IPS DF 4.7 (cell line): Measurements from ENCODE around the gene PCSK2.

Experiments
- DNase-seq: peaks from one replicate; pipeline ENCODE4 v3.0.0-alpha.2; 2013; ENCODE audit warnings: low spot score; ENCODE audit errors: extremely low read depth

PCSK2 gene

GRCh38 chr20:17479063-17479657, 252.3 kb downstream of the PCSK2 start:
- DNase-seq = no peak

GRCh38 chr20:17480696-17481095, 253.9 kb downstream of the PCSK2 start:
- DNase-seq = no peak

GRCh38 chr20:17481661-17482060, 254.8 kb downstream of the PCSK2 start:
- DNase-seq = no peak

- DNase-seq = no peak
These were observed 255.7 kb downstream of the PCSK2 start for GRCh38 chr20:17482536-17482935.

- no peak for DNase-seq
These were observed 258.2 kb downstream of the PCSK2 start for GRCh38 chr20:17485017-17485416.

- DNase-seq = no peak
These were observed 262.2 kb downstream of the PCSK2 start for GRCh38 chr20:17488916-17489600.

GRCh38 chr20:17490501-17490900, 263.7 kb downstream of the PCSK2 start:
- DNase-seq = no peak

GRCh38 chr20:17491041-17491440, 264.2 kb downstream of the PCSK2 start:
- DNase-seq = no peak

GRCh38 chr20:17491488-17491887, 264.6 kb downstream of the PCSK2 start:
- DNase-seq = no peak

GRCh38 chr20:17493173-17493572, 266.3 kb downstream of the PCSK2 start:
- no peak for DNase-seq

GRCh38 chr20:17494201-17494600, 267.4 kb downstream of the PCSK2 start:
- DNase-seq = no peak

- no peak for DNase-seq
These were observed 269.0 kb downstream of the PCSK2 start for GRCh38 chr20:17495826-17496225.

GRCh38 chr20:17497821-17498580, 271.2 kb downstream of the PCSK2 start:
- DNase-seq = no peak

- DNase-seq = no peak
These were observed 271.8 kb downstream of the PCSK2 start for GRCh38 chr20:17498641-17499040.

- DNase-seq = no peak
These were observed 272.2 kb downstream of the PCSK2 start for GRCh38 chr20:17499041-17499440.

GRCh38 chr20:17500271-17500670, 273.4 kb downstream of the PCSK2 start:
- DNase-seq = no peak

GRCh38 chr20:17500826-17501225, 274.0 kb downstream of the PCSK2 start:
- DNase-seq = no peak

GRCh38 chr20:17501701-17502100, 274.9 kb downstream of the PCSK2 start:
- no peak for DNase-seq

GRCh38 chr20:17502105-17502504, 275.3 kb downstream of the PCSK2 start:
- no peak for DNase-seq

GRCh38 chr20:17503301-17504065, 276.6 kb downstream of the PCSK2 start:
- no peak for DNase-seq

- no peak for DNase-seq
These were observed 277.4 kb downstream of the PCSK2 start for GRCh38 chr20:17504066-17504897.
